GM10266 (cell line): ENCODE measurements around the gene TMEM117.

Experiments
- DNase-seq: peaks from one replicate; pipeline ENCODE4 v3.0.0; 2012; ENCODE audit errors: extremely low spot score
- TF ChIP-seq, protein P1 (sequence below): IDR thresholded peaks from 2 replicates; pipeline ENCODE4 v1.5.1; 2012; ENCODE audit warnings: mild to moderate bottlenecking, low read depth; ENCODE audit not compliant: control insufficient read depth, insufficient read depth; ENCODE audit errors: missing control alignments

TMEM117 gene

DNA sequence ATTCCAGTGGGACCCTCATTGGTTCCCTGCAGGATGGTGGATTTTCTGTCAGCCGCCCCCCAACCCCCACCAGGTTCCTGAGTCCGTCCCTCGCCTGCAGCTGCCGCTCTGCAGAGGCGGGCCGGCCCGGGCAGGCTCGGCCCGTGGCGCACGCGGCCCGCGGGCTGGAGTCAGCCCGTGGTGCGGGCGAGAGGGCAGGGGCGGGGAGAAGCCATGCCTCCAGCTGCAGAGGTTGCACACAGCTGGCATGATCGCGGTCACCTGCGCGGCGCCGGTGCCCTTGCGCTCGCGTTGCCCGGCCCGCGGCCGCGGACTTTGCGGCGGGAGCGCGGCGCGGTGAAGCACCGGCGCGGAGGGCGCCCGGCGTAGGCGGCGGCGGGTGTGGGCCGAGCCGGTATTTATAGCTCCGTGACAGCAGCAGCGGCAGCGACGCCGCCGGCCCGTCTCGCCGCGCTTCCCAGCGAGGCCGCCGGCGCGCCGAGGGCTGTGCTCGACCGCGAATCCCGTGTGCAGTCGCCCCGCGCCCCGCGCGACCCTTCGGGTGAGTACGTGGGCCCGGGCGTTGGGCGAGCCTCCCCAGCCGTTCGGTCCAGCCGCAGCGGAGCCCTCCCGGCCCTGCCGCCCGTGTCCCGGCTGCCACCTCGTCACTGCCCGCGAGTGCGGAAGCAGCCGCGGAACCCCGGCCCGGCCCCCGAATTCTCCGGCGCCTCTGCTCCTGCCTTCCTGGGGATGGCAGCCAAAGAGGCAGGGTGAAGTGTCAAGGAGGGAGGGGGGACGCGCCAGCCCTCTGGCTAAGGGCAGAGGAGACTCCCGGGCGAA lies at the start of gene TMEM117:
Gene TMEM117 (plus strand): TSS at position 426 of the 819 bp plus-strand sequence.
- TF ChIP-seq, protein P1, sequence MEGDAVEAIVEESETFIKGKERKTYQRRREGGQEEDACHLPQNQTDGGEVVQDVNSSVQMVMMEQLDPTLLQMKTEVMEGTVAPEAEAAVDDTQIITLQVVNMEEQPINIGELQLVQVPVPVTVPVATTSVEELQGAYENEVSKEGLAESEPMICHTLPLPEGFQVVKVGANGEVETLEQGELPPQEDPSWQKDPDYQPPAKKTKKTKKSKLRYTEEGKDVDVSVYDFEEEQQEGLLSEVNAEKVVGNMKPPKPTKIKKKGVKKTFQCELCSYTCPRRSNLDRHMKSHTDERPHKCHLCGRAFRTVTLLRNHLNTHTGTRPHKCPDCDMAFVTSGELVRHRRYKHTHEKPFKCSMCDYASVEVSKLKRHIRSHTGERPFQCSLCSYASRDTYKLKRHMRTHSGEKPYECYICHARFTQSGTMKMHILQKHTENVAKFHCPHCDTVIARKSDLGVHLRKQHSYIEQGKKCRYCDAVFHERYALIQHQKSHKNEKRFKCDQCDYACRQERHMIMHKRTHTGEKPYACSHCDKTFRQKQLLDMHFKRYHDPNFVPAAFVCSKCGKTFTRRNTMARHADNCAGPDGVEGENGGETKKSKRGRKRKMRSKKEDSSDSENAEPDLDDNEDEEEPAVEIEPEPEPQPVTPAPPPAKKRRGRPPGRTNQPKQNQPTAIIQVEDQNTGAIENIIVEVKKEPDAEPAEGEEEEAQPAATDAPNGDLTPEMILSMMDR = no peak
- peak; percentile 81 for DNase-seq

DNA sequence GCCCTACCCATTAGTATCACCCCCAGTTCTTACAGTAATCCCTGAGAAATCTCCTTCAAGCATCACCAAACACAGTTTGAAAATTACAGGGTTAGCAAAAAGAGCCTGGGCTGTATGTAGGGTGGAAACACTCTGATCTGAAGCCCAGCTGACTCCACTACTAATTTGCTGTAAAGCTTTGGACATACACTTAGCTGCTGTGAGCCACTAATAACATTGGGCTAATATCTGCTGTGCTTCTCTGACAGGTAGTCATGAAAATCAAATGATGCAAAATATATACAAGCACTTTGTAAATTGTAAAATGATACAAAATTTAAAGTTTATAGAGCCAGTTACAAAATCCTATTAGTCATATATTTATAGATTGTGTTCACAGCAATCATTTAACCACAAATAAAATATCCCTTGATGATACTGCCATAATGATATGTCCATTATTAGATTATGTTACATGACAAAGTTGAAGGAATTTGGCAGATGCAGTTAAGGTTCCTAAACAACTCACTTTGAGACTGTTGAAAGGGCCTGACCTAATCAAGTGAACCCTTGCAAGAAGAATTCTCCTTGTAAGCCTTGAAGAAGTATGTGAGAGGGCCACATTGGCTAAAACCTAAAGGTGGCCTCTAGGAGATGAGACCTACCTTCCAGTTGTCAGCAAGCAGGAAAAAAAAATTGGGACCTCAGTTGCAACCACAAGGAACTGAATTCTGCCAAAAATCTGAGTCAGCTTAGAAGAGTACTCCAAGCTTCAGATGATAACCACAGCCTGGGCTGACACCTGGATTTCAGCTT lies 48.8 kb upstream of the TMEM117 start:
- TF ChIP-seq, protein P1 = no peak
- DNase-seq = no peak

DNA sequence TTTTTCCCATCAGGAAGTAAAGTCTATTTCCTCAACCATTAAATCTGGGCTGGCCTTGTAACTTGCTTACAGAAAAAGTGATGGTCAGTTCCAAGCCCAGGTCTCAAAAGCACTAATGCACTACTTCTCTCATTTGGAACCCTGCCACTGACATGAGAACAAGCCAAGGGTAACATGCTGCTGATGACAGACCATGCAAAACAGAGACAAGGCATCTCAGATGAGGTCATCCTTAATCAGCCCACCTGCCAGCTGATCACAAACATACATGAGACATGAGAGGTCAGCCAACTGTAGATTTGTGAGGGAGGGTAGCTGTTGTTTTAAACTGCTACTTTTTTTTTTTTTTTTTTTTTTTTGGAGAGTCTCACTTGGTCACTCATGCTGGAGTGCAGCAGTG lies 45.9 kb upstream of the TMEM117 start:
- TF ChIP-seq, protein P1 = no peak
- DNase-seq = no peak

DNA sequence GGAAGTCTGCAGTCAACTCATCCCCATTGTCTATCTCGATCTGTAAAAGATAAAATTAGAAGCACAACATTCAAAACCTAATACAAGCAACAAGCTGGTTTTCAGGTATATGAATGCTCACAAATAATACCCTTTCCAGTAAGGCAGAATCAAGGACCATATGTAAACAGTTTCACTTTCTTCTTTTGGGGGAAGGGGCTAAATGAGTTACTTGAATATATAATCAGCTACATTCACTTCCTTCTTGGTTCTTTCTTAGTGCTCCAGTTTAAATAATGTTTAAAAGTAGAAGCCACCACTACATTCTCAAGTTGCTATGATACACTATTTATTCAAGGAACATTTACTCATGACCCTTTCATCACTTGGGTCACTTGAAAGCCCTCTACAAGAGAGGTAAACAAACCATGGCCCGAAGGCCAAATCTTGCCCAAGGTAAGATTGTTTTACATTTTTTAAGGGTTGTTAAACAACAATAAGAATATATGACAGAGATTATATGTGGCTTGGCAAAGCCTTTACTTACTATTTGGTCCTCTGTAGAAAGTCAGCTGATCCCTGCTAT lies 40.1 kb upstream of the TMEM117 start:
- DNase-seq = no peak
- TF ChIP-seq, protein P1 = no peak

DNA sequence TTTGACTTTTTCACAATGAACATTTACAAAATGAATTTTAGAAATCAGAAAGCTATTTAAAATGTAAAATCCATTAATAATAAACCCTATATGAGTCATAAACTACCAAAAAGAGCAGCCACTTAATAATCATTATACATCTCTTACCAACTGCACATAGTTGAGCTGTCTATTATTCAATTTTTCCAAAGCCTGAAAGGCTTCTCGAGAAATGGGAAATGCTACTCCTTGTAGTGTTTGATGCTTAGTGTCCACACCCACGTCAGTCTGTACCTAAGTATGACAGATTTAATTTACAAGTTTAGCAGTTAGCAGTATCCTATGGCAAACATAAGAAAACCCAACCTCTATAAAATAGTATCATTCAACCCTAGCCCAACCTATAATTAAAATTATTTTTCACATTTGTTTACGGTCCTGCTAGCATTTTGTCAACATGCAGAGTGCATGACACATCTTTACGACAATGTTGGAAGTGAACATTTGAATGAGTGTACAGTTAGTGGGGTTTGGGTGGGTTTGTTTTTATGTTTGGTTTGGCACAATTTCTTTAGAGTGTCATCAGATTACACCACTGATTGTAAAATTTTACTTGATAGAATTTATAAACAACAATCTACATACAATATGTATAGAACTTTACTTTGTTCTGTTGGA lies 38.2 kb upstream of the TMEM117 start:
- TF ChIP-seq, protein P1 = no peak
- no peak for DNase-seq

DNA sequence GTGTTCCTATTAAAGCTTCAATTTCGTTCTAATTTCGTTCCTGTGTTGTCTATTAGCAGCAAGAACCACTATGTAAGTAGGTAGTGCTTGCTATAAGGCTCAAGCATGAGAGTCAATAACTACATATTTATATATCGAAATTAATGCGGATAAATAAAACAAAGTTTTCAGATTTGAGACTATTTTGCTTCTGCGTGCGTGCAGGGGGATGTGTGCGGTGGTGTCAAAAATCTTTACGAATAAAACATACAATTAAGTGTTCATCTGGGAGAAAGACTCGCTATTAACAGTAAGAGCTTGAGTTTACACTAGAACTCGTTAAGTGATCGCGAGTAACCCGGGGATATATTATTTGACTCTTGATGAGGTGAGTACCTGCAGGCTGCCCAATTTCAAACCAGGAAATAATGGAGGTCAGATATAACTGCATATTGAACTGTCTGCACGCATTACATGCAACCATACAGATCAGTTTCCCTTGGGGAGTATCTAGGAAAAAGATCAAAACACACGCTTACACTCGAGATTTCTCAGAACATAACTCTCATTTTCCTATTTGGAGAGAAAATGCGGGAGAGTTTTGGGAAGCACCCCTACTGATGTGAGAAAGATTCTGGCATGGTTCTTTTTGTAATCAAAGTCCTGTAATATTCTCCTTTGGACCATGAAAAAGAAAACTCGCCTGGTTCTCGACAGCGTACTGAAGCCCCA lies 30.6 kb upstream of the TMEM117 start:
- TF ChIP-seq, protein P1 = no peak
- peak; percentile 32 for DNase-seq
